Upper lobe of left lung (tissue), 6 donors: ENCODE measurements around the gene SYT8. TPM values are rescaled to one million over a fixed set of nuclear protein-coding genes. Genes with fewer than 3 reads are reported as not detected.

Source experiments
- ATAC-seq, 2 donors: fragments of 200-7000 bp; cut with Tn5 transposase; one replicate each; pipeline ENCODE4 v1.9.1; 2022; ENCODE audit warnings: mild to moderate bottlenecking in 2 of 2, moderate library complexity in 2 of 2; ENCODE audit not compliant: low FRiP score in 2 of 2
- DNase-seq, 2 donors: peaks; one replicate each; pipeline ENCODE4 v3.0.0-alpha.2; 2019 to 2020
- H3K27ac ChIP-seq, 4 donors: fragments of 200-600 bp; sonication (generic); one replicate each; pipeline ENCODE4 v1.5.1; 2016 to 2019
- H3K27me3 ChIP-seq, 4 donors: fragments of 200-600 bp; sonication (generic); one replicate each; pipeline ENCODE4 v1.5.1; 2017 to 2019
- H3K36me3 ChIP-seq, 4 donors: fragments of 200-600 bp; sonication (generic); one replicate each; pipeline ENCODE4 v1.5.1; 2016 to 2019
- H3K4me1 ChIP-seq, 4 donors: fragments of 200-600 bp; sonication (generic); one replicate each; pipeline ENCODE4 v1.5.1; 2018 to 2019
- H3K4me3 ChIP-seq, 4 donors: fragments of 200-600 bp; sonication (generic); one replicate each; pipeline ENCODE4 v1.5.1; 2017 to 2019; ENCODE audit warnings: mild to moderate bottlenecking in 2 of 4, moderate library complexity in 1 of 4
- H3K9me3 ChIP-seq, 4 donors: fragments of 200-600 bp; sonication (generic); one replicate each; pipeline ENCODE4 v1.5.1; 2018 to 2019
- EP300 ChIP-seq, 4 donors: sonication (generic); formaldehyde crosslinking; IDR thresholded peaks; one replicate each; pipeline ENCODE4 v1.5.1; 2017; ENCODE audit warnings: antibody characterized with exemption in 4 of 4, control low read depth in 2 of 4
- POLR2A ChIP-seq, 4 donors: fragments of 450-650 bp; IDR thresholded peaks; one replicate each; pipeline ENCODE4 v1.5.1; 2016 to 2017; ENCODE audit warnings: antibody characterized with exemption in 4 of 4, mild to moderate bottlenecking in 2 of 4
- POLR2AphosphoS5 ChIP-seq, 2 donors: sonication (generic); formaldehyde crosslinking; IDR thresholded peaks; one replicate each; pipeline ENCODE4 v1.5.1; 2017; ENCODE audit warnings: antibody characterized with exemption in 2 of 2
- WGBS, 2 donors: methylation state at CpG; one replicate each; pipeline ENCODE4 v1.1.5; 2017 to 2018; 5-methylcytosine and 5-hydroxymethylcytosine counted together
- total RNA-seq, 6 donors: library from RNA; depleted of rRNA in 4 of 6; stranded (reverse); fragments of >200 nt in 4 of 6; gene quantifications; one replicate each; pipeline versions ENCODE4 v1.1.0 to v1.2.1, GENCODE V29; 2016 to 2021
- TF ChIP-seq, protein P1 (sequence below), 6 experiments: fragments of 450-650 bp in 4 of 6; fragments of 200-600 bp in 2 of 6; sonication (generic) in 2 of 6; IDR thresholded peaks; one replicate each; pipeline ENCODE4 v1.5.1; 2016 to 2019; ENCODE audit warnings: antibody characterized with exemption in 6 of 6
- donor health status: DM: no; HTN: no; CAD: no; lungs with moderate emphysema.
- donor health status: DM: no; HTN: yes; CAD: no; lungs with severe emphysema.

SYT8 gene
- total RNA-seq, 6 donors from 2014 or later, result 7.4 to 31.3 (median 22.9) TPM

DNA sequence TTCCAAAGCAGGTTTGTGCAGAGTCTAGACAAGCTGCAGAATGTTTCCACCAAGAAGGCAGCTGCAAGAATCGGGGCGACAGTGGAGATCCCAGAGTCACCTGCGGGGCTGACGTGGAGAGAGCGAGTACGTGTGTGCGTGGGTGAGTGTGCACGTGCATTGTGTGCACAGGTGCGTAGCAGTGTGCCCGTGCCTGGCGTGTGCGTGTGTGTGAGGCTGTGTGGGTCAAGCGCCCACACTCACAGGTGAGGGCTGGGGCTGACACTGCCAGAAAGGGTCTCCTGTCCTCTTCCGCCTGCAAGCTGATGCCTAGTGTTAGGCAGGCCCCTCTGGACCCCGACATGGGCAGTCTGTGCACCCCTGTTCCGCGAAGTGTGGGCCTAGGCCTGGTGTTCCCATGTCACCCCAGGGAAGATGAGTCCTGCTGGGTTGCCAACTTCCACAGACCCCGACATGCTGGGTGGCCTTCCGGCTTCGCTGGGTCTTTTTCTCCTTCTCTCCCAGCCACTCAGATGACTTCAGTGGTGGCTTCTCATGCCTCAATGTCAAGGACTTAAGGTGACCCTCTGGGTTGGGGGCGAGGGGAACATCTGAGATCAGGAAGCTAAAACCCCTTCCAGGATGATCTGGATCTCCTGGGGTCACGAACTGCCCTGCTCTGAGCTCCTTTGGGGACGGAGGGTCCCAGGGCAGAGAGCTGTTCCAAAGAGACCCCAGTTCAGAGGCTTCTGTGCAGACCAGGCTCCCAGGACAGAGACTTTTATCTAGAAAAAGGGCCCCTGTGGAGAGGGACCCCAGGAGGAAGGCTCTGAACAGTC is 10.4 kb upstream of the SYT8 start:
- H3K4me3 ChIP-seq, result no peak overlapping the region
- H3K9me3 ChIP-seq, result no peaks in the 10 kb centered on the region
- no peaks in the 10 kb centered on the region for H3K27me3 ChIP-seq
- H3K27ac ChIP-seq, result no peak overlapping the region
- ATAC-seq (no peak), DNase-seq (peak in 1 of 2 donors; percentile 42)
- 91 to 93% methylated on average over 23 of the region's 23 CpGs for WGBS, 2 donors
- H3K4me1 ChIP-seq, result peaks cover 3 to 34% (median 27%) of the 10 kb centered on the region in 4 donors
- no peaks in the 10 kb centered on the region for H3K36me3 ChIP-seq
- TF ChIP-seq, protein P1, sequence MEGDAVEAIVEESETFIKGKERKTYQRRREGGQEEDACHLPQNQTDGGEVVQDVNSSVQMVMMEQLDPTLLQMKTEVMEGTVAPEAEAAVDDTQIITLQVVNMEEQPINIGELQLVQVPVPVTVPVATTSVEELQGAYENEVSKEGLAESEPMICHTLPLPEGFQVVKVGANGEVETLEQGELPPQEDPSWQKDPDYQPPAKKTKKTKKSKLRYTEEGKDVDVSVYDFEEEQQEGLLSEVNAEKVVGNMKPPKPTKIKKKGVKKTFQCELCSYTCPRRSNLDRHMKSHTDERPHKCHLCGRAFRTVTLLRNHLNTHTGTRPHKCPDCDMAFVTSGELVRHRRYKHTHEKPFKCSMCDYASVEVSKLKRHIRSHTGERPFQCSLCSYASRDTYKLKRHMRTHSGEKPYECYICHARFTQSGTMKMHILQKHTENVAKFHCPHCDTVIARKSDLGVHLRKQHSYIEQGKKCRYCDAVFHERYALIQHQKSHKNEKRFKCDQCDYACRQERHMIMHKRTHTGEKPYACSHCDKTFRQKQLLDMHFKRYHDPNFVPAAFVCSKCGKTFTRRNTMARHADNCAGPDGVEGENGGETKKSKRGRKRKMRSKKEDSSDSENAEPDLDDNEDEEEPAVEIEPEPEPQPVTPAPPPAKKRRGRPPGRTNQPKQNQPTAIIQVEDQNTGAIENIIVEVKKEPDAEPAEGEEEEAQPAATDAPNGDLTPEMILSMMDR (IDR thresholded peaks at IDR 0.05), result no peak
- TF ChIP-seq POLR2A (IDR thresholded peaks at IDR 0.05), result no peak
- TF ChIP-seq POLR2AphosphoS5 (IDR thresholded peaks at IDR 0.05), result no peak
- no peak for TF ChIP-seq EP300 (IDR thresholded peaks at IDR 0.05)

DNA sequence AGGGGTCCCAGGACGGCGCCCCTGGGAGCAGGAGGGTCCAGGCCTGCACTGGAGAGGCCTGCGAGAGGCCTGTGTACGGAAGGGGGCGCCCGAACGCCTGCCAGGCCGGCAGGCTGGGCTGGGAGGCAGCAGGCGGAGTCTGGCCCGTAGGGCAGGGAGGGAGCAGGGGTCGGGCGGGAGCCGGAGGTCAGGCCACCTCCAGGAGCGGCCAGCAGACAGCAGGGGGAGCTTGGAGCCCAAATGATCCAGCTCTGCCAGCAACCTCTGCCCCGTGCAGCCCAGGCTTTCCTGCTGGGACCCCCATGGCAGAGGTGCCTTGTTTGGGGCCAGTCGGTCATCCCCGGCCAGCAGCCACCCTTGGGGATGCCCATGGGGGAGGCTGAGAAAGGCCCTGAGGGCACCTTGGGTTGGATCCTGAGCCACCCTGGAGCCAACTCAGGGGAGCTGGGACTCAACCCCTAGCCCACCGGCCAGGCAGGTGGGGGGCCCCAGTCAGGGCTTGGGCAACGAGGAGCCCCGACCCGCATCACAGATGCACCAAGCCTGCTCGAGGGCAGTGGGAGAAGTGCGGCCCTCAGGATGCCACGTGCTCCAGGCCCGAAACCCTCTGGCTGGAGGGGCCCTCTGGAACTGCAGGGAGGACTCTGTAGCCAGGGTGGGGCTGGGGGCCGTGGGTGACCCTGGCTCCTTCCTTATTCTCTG is 9.6 kb upstream of the SYT8 start:
- DNase-seq (peak; percentile 68 to 90), ATAC-seq (peak; percentile 61 to 66)
- H3K36me3 ChIP-seq, result no peaks in the 10 kb centered on the region
- H3K4me1 ChIP-seq, result peaks cover 3 to 36% (median 29%) of the 10 kb centered on the region in 4 donors
- WGBS, 2 donors, result 43 to 64% methylated on average over 5 to 22 of the region's 26 CpGs
- H3K9me3 ChIP-seq, result no peaks in the 10 kb centered on the region
- no peak overlapping the region for H3K27ac ChIP-seq
- H3K4me3 ChIP-seq, result no peak overlapping the region
- TF ChIP-seq, protein P1 (IDR thresholded peaks at IDR 0.05), result peak; percentile 42 to 70 (median 52)
- TF ChIP-seq POLR2AphosphoS5 (IDR thresholded peaks at IDR 0.05), result no peak
- no peak for TF ChIP-seq POLR2A (IDR thresholded peaks at IDR 0.05)
- no peak for TF ChIP-seq EP300 (IDR thresholded peaks at IDR 0.05)
- H3K27me3 ChIP-seq, result no peaks in the 10 kb centered on the region

DNA sequence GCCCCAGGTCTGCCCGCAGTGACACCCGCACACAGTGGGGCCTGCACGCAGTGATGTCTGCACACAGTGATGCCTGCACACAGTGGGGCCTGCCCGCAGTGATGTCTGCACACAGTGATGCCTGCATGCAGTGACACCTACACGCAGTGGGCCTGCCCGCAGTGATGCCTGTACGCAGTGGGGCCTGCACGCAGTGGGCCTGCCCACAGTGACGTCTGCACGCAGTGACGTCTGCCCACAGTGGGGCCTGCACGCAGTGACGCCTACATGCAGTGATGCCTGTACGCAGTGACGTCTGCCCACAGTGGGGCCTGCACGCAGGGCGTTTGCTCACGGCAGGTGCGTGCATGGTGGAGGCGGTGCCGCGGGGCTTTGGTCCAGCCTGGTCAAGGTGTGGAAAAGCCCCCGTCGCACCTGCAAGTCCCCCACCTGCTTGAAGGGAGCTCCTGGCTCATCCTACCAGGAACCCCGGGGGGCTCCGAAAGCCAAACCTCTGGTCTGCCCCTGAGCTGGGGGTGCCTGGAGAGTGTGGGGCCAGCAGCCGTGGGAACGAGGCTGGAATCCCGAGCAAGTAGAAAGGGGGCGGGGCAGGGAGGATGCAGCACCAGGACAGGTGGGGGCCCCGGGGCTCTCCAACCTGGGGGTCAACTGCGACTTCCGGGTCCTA is 8.9 kb upstream of the SYT8 start:
- no peak overlapping the region for H3K4me3 ChIP-seq
- H3K36me3 ChIP-seq, result no peaks in the 10 kb centered on the region
- H3K27me3 ChIP-seq, result no peaks in the 10 kb centered on the region
- TF ChIP-seq, protein P1 (IDR thresholded peaks at IDR 0.05), result no peak
- no peak for TF ChIP-seq POLR2A (IDR thresholded peaks at IDR 0.05)
- WGBS, 2 donors, result 90 to 95% methylated on average over 18 to 30 of the region's 33 CpGs
- no peaks in the 10 kb centered on the region for H3K9me3 ChIP-seq
- ATAC-seq, result no peak
- H3K4me1 ChIP-seq, result peaks cover 6 to 42% (median 36%) of the 10 kb centered on the region in 4 donors
- peak overlapping the region; percentile 60 to 80 (median 67) for H3K27ac ChIP-seq
- DNase-seq, result peak in 1 of 2 donors; percentile 75

DNA sequence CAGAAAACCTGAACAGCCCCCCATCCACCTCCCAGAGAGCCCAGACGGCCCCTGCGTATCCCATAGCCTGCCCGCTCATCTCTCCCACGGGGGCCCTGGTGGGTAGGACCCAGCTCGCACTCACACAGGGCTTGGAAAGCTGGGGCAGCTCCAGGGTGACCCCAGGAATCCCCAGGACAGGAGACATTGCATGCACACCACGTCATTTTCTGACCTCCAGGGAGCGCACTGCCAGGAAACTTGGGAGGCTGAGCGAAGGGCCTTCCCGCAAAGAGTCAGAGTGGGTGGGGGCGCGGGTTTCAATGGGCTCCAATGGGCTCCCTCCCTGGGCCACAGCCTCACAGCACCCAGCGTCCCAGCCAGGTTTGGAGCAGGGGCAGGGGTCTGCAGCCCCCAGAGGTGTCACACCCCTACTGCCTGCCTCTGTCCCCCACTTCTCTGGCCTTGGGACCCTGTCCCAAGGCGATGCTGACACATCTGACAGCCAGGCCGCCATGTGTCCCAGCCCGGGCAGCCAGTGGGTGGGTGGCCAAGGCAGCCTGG is 8.2 kb upstream of the SYT8 start:
- Histone ChIP-seq H3K27ac (peak overlapping the region; percentile 60 to 80 (median 75)), H3K36me3 (no peaks in the 10 kb centered on the region), H3K4me3 (no peak overlapping the region), H3K4me1 (peaks cover 6 to 48% (median 42%) of the 10 kb centered on the region in 4 donors), H3K27me3 (no peaks in the 10 kb centered on the region), H3K9me3 (no peaks in the 10 kb centered on the region)
- 66 to 73% methylated on average over 12 to 15 of the region's 15 CpGs for WGBS, 2 donors
- DNase-seq (peak; percentile 47 to 62), ATAC-seq (peak in 1 of 2 donors; percentile 1)
- peak in 1 of 4 donors; percentile 46 for TF ChIP-seq EP300 (IDR thresholded peaks at IDR 0.05)
- TF ChIP-seq, protein P1 (IDR thresholded peaks at IDR 0.05), result peak in 1 of 6 experiments; percentile 4
- TF ChIP-seq POLR2A (IDR thresholded peaks at IDR 0.05), result no peak
- TF ChIP-seq POLR2AphosphoS5 (IDR thresholded peaks at IDR 0.05), result peak in 1 of 2 donors; percentile 63
